ENCODE measurements around the gene OXA1L.

- TF ChIP-seq, protein P1, sequence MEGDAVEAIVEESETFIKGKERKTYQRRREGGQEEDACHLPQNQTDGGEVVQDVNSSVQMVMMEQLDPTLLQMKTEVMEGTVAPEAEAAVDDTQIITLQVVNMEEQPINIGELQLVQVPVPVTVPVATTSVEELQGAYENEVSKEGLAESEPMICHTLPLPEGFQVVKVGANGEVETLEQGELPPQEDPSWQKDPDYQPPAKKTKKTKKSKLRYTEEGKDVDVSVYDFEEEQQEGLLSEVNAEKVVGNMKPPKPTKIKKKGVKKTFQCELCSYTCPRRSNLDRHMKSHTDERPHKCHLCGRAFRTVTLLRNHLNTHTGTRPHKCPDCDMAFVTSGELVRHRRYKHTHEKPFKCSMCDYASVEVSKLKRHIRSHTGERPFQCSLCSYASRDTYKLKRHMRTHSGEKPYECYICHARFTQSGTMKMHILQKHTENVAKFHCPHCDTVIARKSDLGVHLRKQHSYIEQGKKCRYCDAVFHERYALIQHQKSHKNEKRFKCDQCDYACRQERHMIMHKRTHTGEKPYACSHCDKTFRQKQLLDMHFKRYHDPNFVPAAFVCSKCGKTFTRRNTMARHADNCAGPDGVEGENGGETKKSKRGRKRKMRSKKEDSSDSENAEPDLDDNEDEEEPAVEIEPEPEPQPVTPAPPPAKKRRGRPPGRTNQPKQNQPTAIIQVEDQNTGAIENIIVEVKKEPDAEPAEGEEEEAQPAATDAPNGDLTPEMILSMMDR (IDR thresholded peaks at IDR 0.05; ENCODE audit: low read length): no peak
- TF ChIP-seq EZH2 (IDR thresholded peaks at IDR 0.05; ENCODE audit: borderline replicate concordance, low read length): no peak
Measured at GRCh38 chr14:22776215-22776614, 9.7 kb downstream of the OXA1L start.

All from OCI-LY1 (cell line).